GM12873 (cell line): ENCODE data around the gene PRKG1.

Experiments
- TF ChIP-seq, protein P1 (sequence below): IDR thresholded peaks from 2 replicates; pipeline ENCODE4 v1.5.1; 2012; ENCODE audit warnings: low read depth, mild to moderate bottlenecking, moderate library complexity, low read length, control low read depth; ENCODE audit not compliant: insufficient read depth; ENCODE audit errors: missing control alignments

Gene PRKG1

DNA sequence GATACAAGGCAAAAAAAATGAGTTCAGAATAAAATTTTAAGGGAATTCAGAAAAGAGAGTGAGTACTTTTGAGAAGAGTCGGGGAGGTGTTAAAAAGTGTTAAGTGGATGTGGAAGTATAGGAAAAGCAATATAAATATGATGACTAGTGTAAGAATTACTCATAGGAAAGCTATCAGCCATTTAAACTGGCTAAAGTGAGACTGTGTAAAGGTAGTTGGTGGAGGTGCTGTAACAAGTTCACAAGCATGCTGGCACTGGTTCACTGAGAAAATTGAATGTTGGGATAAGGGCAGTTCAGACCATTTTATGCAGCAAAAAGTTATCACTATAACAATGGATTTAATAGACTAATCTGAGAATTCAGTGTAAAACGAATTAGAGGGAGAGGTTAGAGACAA is 1060.8 kb downstream of the PRKG1 start:
- TF ChIP-seq, protein P1, sequence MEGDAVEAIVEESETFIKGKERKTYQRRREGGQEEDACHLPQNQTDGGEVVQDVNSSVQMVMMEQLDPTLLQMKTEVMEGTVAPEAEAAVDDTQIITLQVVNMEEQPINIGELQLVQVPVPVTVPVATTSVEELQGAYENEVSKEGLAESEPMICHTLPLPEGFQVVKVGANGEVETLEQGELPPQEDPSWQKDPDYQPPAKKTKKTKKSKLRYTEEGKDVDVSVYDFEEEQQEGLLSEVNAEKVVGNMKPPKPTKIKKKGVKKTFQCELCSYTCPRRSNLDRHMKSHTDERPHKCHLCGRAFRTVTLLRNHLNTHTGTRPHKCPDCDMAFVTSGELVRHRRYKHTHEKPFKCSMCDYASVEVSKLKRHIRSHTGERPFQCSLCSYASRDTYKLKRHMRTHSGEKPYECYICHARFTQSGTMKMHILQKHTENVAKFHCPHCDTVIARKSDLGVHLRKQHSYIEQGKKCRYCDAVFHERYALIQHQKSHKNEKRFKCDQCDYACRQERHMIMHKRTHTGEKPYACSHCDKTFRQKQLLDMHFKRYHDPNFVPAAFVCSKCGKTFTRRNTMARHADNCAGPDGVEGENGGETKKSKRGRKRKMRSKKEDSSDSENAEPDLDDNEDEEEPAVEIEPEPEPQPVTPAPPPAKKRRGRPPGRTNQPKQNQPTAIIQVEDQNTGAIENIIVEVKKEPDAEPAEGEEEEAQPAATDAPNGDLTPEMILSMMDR: no peak

DNA sequence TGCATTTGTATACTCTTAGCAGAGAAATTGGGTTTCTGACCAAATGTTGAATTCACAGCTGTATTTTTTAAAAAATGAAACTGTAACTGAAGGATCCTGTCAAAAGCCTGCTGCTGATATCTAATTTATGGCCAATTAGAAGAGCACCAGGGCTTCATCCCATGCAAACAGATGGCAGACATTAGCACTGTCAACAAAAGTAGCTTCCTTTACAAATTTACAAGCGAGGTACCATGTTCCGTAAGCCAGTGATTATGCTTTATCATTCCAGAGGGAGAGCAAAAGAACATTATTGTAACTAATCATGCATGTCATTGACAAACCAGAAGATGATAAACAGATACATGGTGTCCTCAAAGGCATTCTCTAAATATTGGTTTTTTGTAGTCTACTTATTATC is 1062.6 kb downstream of the PRKG1 start:
- TF ChIP-seq, protein P1: no peak

DNA sequence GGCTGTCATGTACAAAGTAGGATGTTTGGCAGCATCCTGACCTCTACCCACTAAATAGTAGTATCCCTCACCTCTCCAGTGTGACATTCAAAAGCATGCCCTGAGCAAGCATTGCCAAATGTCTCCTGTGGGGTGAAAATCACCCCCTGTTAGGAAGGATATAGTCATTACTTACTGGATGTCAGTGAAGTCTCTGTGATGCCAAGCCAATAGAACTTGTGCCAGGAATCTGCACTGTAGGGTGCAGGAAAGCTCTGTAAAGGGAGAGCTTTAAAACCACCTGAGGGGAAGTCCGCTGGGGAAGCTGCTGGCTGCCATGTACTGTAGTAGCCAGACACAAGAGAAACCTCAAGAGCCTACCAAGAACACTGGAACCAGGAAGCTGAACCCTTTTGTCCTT is 1069.1 kb downstream of the PRKG1 start:
- TF ChIP-seq, protein P1: no peak

DNA sequence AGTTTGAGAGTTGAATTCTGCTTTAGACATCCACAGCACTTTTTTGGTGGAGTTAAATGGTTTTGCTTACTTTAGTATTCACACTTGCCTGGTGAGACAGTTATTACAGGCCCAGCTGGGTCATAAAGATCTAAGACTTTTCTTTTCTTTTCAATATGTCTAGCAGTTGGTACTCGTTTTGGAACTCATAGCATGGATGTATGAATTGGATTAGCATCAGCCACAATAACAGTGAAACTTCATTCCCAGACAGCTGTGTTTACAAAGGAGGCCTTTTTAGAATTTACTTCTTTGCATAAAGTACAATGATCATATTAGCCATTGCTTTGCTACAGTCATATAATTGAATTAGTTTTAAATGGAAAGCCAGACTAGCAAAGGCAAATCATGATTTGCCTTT is 1071.3 kb downstream of the PRKG1 start:
- TF ChIP-seq, protein P1: no peak

DNA sequence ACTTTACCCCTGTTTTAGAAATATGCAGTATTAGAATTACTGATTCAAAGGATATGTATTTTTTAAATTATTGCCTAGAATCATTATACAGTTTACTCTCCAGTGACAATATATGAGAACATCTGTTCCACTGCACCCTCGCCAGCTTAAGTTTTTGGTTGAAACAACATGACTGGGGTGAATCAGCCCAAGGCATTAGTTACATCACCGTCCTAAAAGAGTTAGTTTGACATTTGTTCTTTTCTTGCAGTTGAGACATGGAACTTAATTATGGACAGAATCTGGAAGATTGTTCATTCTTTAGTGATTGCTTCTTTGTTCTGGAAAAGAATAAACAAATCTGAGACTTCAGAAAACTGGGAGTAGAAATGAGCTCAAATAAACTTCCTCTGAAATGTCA is 1072.5 kb downstream of the PRKG1 start:
- TF ChIP-seq, protein P1: no peak

DNA sequence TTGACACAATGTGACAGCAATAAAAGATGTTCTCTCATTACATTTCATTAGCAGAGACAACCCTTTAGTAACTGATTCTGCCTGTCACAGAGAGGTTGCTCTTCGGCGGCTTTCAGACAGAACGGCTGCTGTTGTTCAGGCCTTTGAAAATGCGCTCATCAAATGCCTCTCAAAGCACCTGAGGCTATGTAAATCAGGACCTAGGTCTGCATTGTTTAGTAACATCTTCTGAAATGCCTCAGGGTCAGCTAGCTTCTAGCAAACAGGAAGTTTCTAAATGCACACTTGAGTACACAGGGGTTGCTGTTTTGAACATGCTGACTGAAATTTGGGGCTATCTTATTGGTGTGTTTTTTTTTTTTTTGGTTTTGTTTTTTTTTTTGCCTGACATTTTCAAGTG is 1096.5 kb downstream of the PRKG1 start:
- TF ChIP-seq, protein P1: no peak

DNA sequence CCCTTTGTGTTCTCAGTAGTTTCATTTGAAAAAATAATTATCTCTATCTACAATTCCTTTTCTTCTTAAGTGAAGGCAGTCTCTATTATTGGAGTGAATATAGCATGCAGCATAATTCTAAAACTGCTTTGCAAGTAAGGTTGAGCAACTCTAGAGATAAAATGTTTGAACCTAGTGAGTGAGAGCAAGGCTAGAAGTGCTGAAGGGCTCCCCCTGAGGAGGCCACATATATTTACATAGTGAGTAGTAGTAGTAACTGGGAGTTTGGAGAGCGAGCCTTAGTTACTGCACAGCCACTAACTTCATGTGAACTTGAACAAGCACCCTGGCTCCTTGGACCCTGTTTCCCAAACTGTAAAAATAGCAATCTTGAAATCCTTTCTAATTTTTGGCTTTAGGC is 1098.3 kb downstream of the PRKG1 start:
- TF ChIP-seq, protein P1: no peak
